ENCODE measurements around the gene ZNF277.
"Not testable (repeated sequence)": the region's sequence is repeated elsewhere in the genome, so short reads cannot be mapped to it uniquely, and the experiment has no call there.

The ZNF277 gene

DNA sequence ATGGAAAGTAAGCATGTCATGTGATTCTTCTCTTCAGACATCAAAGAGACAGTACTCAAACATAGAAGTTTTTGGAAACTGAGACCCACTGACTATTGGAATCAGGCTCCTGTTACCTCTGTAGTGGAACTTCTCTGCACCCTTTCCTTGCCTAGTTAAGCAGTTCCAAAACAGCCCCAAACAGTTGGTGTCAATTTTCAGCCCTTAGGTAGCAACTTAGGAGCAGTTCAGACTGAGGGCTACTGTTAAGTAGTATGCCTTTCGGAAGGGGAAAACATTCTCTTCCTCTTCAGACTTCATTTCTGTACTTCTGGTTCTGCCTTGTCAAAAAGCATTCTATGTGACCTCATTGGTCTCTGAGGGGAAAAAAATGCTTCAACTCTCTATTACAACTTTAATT lies 85.7 kb downstream of the ZNF277 start:
- DNase-seq (ENCODE audit: low read depth): no peak

DNA sequence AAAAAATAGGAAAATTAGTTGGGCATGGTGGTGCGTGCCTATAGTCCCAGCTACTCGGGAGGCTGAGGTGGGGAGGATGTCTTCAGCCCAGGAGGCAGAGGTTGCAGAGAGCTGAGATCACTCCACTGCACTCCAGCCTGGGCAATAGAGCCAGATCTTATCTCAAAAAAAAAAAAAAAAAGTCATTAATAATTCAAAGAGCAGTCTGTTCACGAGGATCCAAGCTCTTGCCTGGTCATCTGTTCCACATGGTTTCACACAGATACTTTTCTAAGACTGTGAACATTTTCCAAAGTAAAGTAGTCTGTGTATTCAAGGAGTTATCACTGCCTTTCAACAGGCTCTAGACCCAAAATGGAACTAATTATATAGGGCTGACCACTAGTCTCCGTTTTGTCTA lies 86.9 kb downstream of the ZNF277 start:
- no peak for DNase-seq (ENCODE audit: low read depth)

DNA sequence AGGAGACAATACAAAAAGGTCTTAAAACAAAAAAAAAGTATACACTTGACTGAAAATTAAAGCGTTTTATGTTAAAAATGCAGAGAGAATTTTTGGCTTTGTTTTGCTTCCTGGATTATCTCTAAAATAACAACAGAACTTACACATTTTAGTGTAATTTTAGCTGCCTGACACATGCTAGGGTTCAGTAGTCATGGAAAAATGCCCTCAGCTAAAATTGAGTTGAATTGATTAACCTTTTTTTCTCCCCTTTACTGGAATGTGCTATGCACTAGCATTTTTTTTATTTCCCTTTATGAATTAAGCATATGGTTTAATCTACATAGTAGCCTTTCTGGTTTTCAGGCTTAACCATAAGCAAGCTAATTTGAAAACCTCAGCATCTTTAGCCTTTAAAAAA lies 89.9 kb downstream of the ZNF277 start:
- no peak for DNase-seq (ENCODE audit: low read depth)

DNA sequence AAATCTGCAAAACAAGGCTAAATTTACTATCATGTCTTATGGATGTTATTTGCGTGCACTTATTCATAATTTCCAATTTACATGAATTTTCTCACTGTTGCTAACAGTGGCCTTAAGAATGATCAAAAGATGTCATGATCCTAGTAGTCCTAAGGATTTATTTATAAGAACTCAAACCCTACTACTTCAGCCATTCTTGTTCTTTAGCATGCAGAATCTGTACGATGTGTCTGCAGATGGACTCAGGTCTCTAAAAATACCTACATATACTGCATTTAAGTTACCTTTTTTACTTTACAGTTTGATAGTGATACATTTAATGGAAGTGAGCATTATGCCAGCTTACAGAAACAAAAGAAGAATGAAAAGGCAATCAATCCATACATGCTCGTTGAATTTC lies 91.2 kb downstream of the ZNF277 start:
- no peak for DNase-seq (ENCODE audit: low read depth)

DNA sequence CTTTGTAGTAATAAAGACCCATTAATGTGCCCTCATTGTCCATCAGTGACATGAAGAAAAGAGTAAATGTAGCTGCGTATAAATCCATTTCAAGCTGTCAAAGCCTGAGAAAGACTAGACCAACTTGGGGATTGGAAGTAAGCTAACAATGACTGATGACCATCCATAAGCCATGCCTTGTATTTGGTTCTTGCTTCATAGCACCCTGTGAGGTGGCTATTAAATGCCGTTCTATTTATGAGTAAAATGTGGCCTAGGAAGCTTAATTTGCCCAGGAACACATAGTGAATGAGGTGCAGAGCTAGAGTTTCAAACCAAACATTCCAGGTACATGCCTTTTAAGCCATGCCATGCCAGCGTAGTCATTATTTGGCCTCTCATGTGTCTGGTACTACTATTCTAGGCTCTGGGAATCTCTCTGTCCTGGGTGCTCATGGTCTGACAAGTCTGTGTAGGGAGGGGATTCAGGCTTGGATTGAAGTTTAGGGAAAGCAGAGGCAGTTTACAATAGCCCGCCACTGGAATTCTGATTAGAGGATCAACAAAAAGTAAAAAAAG lies 92.1 kb downstream of the ZNF277 start:
- DNase-seq (ENCODE audit: low read depth): no peak

DNA sequence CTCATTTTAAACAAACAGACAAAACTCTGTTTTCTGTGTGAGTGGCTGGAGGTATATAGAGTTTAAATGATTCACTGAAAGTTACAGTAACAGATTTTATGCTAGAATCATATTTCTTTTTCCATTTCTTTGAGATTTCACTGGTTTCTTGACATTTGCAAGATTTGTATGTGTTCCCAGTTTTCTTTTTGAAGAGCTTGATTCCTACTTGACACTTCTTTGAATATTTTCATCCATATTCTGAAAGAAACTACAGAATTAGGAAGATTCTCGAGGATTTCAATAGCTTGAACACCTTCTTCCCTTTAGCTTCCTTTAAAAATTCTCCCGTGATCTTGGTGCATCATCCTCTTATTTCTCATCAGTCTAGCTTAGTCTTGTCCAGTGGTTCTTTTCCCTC lies 93.6 kb downstream of the ZNF277 start:
- DNase-seq (ENCODE audit: low read depth): no peak

DNA sequence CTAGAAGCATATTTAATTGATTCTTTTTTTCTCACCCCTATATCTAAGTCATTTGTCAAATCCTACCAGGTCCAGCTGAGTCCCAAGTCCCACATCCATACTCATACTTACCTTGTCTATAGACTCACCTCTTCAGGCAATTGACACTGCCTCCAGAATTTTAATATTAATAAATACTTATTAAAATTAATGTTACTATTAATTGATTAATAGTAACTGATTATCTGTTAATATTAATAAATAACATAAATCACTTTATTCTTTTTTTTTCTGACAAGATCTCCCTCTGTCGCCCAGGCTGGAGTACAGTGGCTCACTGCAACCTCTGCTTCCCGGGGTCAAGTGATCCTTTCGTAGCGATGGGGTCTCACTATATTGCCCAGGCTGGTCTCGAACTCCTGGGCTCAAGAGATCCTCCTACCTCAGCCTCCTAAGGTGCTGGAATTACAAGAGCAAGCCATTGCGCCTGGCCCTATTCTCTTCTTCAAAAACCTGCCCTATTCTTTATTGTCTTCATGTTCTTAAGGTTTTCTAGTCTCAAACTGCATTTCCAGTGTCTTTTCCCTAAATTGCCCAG lies 94.4 kb downstream of the ZNF277 start:
- DNase-seq (ENCODE audit: low read depth): no peak

DNA sequence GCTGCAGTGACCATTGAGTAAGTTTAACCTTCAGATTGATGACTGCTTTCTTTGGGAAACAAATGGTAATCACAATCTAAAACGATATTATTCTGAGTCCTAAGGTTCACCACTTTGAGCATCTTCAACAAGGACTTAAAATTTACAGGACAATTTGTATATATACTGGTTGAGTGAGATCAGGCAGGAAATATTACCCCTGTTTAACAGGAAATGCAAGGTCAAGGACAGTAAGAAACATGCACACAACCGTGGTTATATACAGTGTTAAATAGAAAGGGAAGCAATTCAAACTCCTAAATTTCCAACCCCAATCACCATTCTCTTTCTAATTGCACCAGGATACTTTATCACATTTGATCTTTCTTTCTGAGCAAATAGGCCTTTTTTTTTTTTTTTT lies 96.1 kb downstream of the ZNF277 start:
- DNase-seq (ENCODE audit: low read depth): no peak

DNA sequence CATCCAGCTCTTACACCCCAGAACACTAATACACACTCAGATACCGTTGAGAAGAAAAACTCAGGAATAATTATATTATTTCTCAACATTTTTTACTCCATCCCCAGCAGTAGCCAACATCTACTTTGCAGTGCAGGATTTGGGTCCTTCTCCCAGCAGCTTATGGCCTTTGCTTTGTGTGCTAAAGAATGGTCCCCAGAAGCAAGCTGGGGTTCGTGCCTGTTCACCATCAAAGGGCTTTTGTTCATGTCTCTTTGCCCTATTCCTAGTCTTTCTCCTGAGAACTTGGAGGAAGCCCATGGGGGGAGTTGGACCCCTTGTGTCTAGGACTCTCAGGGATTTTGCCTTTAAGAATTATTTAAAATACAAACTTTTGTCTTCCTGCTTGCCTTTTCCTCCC lies 100.4 kb downstream of the ZNF277 start:
- no peak for DNase-seq (ENCODE audit: low read depth)

DNA sequence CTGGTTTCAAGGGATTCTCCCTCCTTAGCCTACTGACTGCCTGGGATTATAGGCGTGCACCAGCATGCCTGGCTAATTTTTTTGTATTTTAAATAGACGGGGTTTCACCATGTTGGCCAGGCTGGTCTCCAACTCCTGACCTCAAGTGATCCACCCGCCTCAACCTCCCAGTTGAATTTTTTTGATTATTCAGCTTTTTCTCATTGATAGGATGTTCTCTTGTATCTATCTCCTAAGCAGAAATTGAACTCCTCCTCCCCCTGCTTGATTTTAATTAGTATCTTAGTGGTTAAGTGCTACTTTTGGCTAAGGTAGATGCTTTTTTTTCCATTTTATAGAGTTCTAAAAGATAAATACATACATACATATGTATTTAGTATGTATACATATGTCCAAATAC lies 101.0 kb downstream of the ZNF277 start:
- no peak for DNase-seq (ENCODE audit: low read depth)

DNA sequence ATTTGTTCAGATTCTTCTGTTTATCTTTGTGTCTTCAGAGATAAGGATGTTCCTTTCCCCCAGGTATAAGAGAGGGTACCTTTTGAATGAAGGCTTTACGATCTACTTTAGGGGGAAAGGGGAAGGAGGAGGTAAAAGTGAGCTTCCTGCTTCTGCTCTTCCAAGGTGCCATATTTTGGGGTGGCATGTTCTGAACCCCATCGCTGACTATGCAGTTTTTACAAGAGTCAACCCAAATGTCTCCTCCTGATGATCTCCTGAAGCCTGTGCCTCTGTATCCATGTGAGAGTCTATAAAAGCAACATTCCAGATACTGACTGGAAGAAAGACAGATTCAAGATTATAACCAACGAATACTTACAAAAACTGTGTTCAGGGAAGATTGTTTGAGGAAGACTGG lies 102.5 kb downstream of the ZNF277 start:
- DNase-seq (ENCODE audit: low read depth): no peak

DNA sequence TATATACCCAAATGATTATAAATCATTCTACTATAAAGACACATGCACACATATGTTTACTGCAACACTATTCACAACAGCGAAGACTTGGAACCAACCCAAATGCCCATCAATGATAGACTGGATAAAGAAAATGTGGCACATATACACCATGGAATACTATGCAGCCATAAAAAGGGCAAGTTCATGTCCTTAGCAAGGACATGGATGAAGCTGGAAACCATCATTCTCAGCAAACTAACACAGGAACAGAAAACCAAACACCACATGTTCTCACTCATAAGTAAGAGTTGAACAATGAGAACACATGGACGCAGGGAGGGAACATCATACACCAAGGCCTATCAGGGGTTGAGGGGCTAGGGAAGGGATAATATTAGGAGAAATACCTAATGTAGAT lies 110.3 kb downstream of the ZNF277 start:
- DNase-seq (ENCODE audit: low read depth): not testable (repeated sequence)

DNA sequence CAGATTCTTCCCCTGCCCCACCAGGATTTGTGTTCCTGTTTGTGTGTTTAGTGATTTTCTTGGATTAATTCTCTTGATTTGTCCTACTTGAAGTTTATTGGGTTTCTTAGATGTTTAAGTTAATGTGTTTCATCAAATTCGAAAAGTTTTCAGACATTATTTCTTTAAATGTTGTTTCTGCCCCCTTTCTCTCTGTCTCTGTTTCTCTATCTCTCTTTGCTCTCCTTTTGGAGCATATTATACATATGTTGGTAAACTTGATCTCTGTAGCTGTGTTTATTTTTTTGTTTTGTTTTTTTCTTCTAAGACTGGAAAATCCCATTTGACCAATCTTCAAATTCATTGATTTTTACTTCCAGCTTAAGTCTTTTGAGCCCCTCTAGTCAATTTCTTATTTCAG lies 115.6 kb downstream of the ZNF277 start:
- no peak for DNase-seq (ENCODE audit: low read depth)

DNA sequence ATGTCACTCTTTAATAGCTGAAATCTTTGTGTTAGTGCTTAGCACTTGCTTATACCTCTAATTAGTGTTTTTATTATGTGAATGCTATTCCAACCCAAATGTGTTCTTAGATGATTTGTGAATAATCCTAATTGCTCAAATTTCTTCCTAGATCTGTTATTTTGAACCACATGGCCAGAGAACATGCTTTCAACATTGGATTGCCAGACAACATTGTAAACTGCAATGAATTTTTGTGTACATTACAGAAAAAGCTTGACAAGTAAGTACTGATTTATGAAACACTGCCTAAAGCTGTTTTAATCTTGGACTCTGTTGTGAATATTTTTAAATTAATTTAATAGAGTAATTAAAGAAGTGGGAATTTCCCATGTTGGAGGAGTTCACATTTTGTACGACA lies 121.1 kb downstream of the ZNF277 start:
- no peak for DNase-seq (ENCODE audit: low read depth)

DNA sequence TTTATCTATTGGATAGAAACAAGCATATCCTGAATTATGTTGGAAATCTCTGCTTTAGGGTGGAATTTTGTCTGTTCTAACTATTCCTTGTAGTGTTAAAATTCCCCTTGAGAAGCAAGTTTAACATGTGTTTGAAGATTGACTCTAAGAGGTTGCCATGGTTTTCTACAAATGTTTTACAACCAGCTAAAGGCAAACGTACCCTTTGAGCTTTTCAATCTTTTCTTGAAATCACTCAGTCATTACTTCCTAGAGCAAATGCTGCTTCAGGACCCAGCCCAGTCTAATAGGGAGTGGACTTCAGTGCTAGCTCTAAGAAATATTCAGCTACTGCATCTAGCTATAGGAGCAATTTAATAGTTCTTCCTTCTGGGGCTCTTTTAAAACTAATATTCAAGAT lies 125.0 kb downstream of the ZNF277 start:
- no peak for DNase-seq (ENCODE audit: low read depth)

DNA sequence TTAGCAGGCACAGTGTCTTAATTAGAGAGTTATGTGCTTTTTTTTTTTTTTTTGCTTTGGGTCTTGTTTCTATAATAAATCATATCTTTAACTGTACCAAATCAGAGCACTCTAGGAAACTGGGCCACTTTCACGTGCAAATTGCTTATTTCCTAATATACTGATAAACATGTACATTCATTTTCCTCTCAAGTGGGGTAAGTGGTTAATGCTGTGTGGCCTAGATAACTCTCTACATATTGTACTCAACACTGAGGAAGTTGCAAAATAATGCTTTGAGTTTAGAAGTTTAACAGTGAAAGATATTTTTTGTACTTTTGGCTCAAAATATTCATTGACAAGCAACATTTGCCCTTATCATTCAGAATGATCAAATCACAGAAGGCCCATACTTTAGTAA lies 127.9 kb downstream of the ZNF277 start:
- DNase-seq (ENCODE audit: low read depth): no peak

DNA sequence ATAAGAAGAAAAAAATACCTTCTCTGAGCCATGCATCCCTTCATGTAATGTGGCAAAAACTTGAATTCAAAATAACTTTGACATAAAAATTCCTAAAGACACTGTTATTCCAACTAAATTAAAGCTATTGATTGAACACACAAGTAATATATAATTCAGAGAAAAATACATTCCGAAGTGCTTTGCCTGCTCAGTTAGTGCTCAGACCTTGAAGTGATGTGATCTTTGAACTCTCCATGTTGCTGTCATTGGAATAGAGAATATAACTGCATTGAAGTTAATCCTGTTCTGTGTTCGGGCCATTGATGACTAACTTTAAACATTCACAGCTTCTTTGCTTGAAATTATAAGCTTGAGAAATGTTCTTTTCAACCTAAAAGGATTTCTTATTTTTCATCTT lies 129.8 kb downstream of the ZNF277 start:
- no peak for DNase-seq (ENCODE audit: low read depth)

DNA sequence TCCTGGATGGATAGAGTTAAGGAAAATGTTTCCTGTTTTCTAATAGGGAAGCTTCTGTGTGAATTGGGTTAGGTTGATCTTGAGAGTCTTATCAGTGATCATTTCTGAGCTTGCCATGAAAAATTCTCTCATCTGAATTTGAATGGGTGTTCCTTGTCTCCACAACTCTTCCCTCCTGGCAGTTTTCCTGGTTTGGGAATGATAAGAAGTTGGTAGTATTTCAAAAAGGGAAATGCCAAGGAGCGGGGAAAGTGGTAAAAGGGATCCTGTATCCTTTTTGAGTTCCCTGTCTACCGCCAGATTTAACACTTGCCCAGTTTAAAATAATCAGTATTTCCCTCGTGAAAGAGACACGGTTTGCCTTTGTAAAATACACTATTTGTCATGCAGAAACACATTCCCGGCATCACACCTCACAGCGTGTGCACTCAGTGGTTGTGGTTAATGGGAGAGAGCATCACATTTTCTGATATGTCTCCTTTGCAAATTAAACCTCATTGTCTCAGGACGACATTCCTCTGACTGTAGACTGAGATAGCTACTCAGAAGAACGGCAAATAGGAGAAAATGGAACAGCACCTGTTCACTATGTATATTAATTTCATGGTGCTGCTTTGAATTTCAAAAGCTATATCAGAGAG lies 130.6 kb downstream of the ZNF277 start:
- no peak for DNase-seq (ENCODE audit: low read depth)

DNA sequence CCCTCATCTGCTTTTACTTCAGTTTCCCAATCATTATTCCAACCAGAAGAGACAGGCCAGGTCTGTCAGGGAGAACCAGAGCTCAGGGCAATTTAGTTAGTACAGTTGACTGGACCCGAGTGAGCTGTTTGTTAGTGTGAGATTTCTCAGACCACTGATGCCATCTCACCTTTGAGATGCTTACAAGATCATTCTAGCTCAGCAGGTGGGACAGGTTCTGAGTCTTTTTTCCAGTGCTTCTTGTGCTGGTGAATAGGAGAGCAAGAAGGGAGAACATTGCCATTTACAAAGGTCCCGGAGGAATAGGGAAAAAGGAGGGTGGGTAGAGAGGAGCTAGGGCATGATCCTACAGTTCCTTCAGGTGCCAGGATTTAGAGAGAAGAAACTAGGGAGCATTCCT lies 131.4 kb downstream of the ZNF277 start:
- DNase-seq (ENCODE audit: low read depth): no peak

DNA sequence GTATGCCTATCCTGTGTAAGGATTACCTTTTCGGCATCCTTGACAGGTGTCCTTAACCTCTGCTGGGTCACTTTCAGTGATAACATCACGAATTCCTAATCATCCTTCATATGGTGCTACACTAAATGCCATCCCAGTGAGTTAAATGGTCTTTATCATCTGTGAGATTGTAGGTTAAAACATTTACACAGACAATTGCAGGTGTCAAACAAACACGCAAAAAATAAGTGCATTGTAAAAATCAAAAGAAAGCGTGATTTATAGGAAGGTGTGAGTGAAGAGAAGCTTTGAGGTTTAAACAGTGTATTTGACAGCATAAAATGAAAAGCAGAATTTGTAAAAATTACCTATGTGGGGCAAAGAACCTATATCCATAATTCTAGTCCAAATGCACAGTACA lies 132.3 kb downstream of the ZNF277 start:
- no peak for DNase-seq (ENCODE audit: low read depth)

DNA sequence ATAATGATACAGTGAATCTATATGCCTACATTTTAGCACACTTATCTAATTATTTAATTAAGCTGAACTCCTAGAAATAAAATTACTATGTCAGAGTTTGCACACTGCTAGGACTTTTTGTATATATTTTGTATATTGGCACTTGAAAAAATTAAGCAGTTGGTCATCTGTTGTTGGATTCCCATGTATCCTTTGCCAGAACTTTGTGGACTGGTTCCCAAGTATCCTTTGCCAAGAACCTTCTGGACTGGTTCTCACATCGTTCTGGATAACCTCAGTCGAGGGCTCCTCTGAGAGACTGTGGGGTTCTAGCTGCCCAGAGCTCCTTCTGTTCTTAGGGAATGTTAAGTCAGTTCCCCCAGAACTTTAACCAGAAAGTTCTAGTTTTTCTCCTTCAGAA lies 135.0 kb downstream of the ZNF277 start:
- no peak for DNase-seq (ENCODE audit: low read depth)

DNA sequence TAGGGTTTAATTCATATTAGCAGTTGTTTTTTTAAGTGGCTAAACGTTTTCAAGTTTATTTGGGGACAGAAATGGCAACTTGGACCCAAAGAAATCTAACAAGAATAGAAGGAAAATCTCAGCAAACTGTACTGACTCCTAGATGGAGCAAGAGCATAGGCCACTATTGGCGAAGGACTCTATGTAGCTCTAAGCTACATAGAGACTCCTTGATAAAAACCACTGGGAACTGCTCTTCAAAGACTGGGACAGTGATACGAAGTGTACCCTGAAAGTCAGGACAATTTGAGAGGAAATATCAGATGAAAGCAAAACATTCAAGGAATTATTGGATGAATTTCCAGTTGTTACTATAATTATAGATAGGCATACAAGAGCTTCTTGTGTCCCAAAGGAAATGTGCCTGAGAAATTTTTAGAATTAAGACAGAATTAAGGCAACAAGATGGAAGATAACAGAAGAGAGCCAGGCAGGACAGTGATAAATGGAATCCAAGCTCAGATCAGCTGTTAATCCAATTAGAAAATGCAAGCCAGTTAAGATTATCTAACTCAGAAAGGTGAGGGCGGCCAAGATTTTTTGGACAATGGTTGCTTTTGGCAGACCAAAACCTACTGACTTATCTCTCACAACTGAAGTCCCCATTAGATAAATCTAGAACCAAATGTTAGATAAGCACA lies 140.0 kb downstream of the ZNF277 start:
- DNase-seq (ENCODE audit: low read depth): no peak

DNA sequence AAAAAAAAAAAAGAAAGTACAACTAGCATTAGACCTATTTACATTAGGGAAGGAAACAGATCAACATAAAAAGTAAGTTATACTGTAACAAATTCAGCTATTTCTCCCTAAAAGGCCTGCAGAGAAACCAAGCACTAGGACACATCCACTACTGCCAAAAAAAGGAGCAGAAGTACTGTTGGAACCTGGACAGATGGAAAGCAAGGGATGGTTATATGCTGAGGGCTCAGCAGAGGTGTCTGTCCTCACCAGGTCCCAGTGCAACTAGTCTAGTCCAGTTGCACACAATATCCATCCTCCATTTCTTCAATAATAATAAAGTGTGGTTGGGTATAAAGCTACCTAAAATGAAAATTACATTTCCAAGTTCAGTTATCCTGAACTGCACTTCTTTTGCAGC lies 140.6 kb downstream of the ZNF277 start:
- no peak for DNase-seq (ENCODE audit: low read depth)

DNA sequence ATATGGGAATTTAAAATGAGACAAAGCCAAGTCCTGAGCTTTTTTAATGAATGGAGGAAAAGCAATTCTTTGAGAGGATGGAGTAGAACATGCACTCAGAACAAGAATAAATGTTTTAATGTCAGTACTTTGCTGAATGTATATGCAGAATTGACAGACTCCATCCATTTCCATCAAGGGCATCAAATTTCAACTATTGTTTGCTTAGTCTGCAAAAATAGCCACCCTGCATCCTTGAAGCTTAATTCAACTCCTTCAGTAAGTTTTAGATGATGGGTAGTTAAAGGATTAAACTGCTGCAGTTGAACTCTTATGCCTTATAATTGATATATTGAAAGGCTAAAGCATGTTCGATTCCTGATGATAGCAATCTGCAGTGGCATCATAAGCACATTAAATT lies 144.1 kb downstream of the ZNF277 start:
- no peak for DNase-seq (ENCODE audit: low read depth)

Measured in activated T-helper 1 cell treated with Interleukin-2 at 50 U/mL for 16 hours (primary cell).